ENCODE measurements around the gene ATP13A3.
"Not testable (repeated sequence)": the region's sequence is repeated elsewhere in the genome, so short reads cannot be mapped to it uniquely, and the experiment has no call there.

GRCh38 chr3:194499516-194499915 is 12.7 kb upstream of the ATP13A3 start:
- TF ChIP-seq EP300, CTCF, POLR2A (IDR thresholded peaks at IDR 0.05): not testable (repeated sequence)

All from gastroesophageal sphincter (tissue), 3 donors.